Vagina (tissue), 2 donors: ENCODE results near the gene NFYA. TPM values are rescaled to one million over a fixed set of nuclear protein-coding genes. Genes with fewer than 3 reads are reported as not detected.

Experiments used
- DNase-seq, 2 donors: peaks; one replicate each; pipeline ENCODE4 v3.0.0-alpha.2; 2017; ENCODE audit errors: extremely low spot score in 2 of 2
- H3K27ac ChIP-seq: fragments of 200-600 bp; sonication (generic); one replicate; pipeline ENCODE4 v1.5.1; 2019
- H3K27me3 ChIP-seq: fragments of 200-600 bp; sonication (generic); one replicate; pipeline ENCODE4 v1.5.1; 2019
- H3K36me3 ChIP-seq, 2 donors: fragments of 200-600 bp; sonication (generic); one replicate each; pipeline ENCODE4 v1.5.1; 2017 to 2019
- H3K4me1 ChIP-seq: fragments of 200-600 bp; sonication (generic); one replicate; pipeline ENCODE4 v1.5.1; 2019
- H3K4me3 ChIP-seq, 2 donors: fragments of 200-600 bp; sonication (generic); 1 replicate in 1 of 2; 2 replicates in 1 of 2; pipeline ENCODE4 v1.5.1; 2016 to 2019
- H3K9me3 ChIP-seq: fragments of 200-600 bp; sonication (generic); one replicate; pipeline ENCODE4 v1.5.1; 2019
- POLR2A ChIP-seq, 2 donors: fragments of 450-650 bp; IDR thresholded peaks; one replicate each; pipeline ENCODE4 v1.6.1; 2017; ENCODE audit warnings: antibody characterized with exemption in 2 of 2, mild to moderate bottlenecking in 2 of 2, moderate library complexity in 2 of 2
- POLR2AphosphoS5 ChIP-seq, 2 donors: sonication (generic); formaldehyde crosslinking; IDR thresholded peaks; one replicate each; pipeline ENCODE4 v1.9.0; 2017; ENCODE audit warnings: antibody characterized with exemption in 2 of 2, mild to moderate bottlenecking in 2 of 2, low read depth in 1 of 2; ENCODE audit not compliant: insufficient read depth in 1 of 2
- intact Hi-C: fragments of 100-400 bp; cut with DNase I; formaldehyde crosslinking; loops from one replicate; pipeline ENCODE4 v1.15.1; 2023
- total RNA-seq: library from RNA; depleted of rRNA; stranded (reverse); fragments of >200 nt; gene quantifications from one replicate; pipeline ENCODE4 v1.2.3, GENCODE V29; 2016
- TF ChIP-seq, protein P1 (sequence below), 3 experiments: fragments of 450-650 bp in 2 of 3; fragments of 200-600 bp in 1 of 3; sonication (generic) in 1 of 3; IDR thresholded peaks; one replicate each; pipeline ENCODE4 v1.5.1; 2017 to 2019; ENCODE audit warnings: antibody characterized with exemption in 3 of 3, mild to moderate bottlenecking in 2 of 3, moderate library complexity in 2 of 3

NFYA gene
- total RNA-seq, 1 donor from 2014 or later: 22.8 TPM

DNA sequence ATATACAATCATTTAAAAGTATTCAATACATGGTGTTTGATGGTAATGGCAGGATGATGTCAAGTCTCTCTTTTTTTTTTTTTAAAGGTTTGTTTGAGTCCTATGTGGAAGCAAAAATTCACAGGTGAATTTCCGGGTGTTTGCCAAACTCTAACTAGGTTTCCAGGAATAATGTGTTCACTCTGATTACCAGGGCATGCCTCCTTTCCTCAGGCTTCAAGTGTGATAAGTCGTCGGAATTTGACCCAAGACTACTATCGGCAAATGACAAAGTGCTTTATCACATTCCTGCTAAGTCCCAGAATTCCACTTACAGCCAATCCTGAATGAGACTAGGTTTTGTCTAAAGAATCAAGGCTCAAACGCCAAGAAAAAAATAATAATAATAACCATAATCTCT lies 7.9 kb upstream of the NFYA start:
- Histone ChIP-seq H3K36me3 (peaks cover 0 to 12% of the 10 kb centered on the region in 2 donors), H3K9me3 (no peaks in the 10 kb centered on the region), H3K27ac (no peak overlapping the region), H3K27me3 (no peaks in the 10 kb centered on the region), H3K4me3 (no peak overlapping the region), H3K4me1 (peaks cover 9% of the 10 kb centered on the region)
- intact Hi-C loops: no loop called here
- TF ChIP-seq POLR2AphosphoS5 (IDR thresholded peaks at IDR 0.05; ENCODE audit: insufficient read depth in 1 of 2, low read depth in 1 of 2) (no peak), POLR2A (IDR thresholded peaks at IDR 0.05) (no peak)
- TF ChIP-seq, protein P1, sequence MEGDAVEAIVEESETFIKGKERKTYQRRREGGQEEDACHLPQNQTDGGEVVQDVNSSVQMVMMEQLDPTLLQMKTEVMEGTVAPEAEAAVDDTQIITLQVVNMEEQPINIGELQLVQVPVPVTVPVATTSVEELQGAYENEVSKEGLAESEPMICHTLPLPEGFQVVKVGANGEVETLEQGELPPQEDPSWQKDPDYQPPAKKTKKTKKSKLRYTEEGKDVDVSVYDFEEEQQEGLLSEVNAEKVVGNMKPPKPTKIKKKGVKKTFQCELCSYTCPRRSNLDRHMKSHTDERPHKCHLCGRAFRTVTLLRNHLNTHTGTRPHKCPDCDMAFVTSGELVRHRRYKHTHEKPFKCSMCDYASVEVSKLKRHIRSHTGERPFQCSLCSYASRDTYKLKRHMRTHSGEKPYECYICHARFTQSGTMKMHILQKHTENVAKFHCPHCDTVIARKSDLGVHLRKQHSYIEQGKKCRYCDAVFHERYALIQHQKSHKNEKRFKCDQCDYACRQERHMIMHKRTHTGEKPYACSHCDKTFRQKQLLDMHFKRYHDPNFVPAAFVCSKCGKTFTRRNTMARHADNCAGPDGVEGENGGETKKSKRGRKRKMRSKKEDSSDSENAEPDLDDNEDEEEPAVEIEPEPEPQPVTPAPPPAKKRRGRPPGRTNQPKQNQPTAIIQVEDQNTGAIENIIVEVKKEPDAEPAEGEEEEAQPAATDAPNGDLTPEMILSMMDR (IDR thresholded peaks at IDR 0.05): no peak
- DNase-seq: no peak

DNA sequence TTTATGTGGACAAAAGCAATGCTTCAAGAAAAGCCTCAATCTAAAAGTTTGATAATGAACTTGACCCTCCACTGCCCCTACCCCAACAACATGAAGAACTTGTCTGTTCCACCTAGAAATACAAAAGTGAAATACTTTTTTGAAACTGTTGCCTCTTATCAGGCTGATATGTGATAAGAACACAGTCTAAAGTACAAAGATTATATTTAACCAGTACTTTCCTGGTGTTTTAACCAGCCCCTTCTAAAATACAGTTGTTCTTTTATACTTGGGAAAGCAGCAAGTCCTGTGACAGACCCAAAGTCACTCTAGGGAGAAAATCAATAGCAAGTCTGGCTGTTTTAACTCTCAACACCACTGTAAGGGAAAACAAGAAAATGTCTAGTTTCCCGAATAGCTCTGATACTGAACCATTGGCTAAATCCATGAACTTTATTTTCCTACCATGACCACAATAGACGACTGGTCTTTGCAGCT lies 7.2 kb upstream of the NFYA start:
- Histone ChIP-seq H3K36me3 (peaks cover 0 to 12% of the 10 kb centered on the region in 2 donors), H3K4me3 (no peak overlapping the region), H3K9me3 (no peaks in the 10 kb centered on the region), H3K27ac (no peak overlapping the region), H3K27me3 (no peaks in the 10 kb centered on the region), H3K4me1 (peaks cover 10% of the 10 kb centered on the region)
- no peak for DNase-seq
- intact Hi-C loops: no loop called here
- TF ChIP-seq POLR2A (IDR thresholded peaks at IDR 0.05) (no peak), POLR2AphosphoS5 (IDR thresholded peaks at IDR 0.05; ENCODE audit: insufficient read depth in 1 of 2, low read depth in 1 of 2) (no peak)
- TF ChIP-seq, protein P1 (IDR thresholded peaks at IDR 0.05): no peak

DNA sequence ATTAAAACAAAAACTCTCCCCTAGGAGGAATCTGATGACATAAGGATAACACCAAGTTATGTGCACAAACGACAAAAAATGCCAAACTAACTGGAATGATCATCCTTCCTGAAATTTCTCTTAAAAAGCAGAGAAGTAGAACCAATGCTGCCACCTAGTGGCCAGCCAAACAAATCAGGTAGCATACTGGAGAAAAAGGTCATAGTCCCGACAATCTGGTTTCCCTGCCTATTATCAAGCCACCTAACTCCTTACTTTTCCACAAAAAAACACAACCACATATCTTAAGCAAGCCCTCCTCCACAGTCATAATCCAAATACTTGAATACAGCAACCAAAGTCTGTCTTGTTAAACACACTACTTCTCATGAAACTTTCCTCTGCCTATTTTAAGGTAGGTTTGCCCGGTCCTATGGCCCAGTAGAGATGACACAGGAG lies 5.9 kb upstream of the NFYA start:
- intact Hi-C loops: no loop called here
- no peak for DNase-seq

DNA sequence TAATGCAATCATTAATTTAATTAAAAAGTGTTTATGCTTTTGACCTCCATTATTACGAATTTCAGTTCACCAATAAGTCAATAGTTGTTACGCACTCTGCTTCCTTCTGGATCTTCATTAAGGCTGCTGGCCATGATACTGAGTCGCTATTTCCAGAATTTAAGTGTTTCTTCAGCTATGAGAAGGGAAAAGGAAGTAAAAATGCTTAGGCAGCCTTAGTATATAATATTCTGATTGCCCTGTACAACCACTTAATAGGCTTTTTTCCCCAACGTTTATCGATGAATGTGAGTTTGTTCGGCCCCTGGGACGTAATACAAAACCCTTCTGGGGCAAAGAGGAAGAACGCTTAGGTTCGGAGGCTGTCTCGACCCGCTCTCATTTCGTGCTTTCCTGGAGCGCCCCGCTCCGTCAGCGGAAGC lies 1.3 kb upstream of the NFYA start:
- TF ChIP-seq POLR2A (IDR thresholded peaks at IDR 0.05) (peak in 1 of 2 donors; percentile 46), POLR2AphosphoS5 (IDR thresholded peaks at IDR 0.05; ENCODE audit: insufficient read depth in 1 of 2, low read depth in 1 of 2) (no peak)
- Histone ChIP-seq H3K9me3 (no peaks in the 10 kb centered on the region), H3K36me3 (no peaks in the 10 kb centered on the region), H3K27ac (peak overlapping the region; percentile 99), H3K4me3 (peak overlapping the region; percentile 91 to 96), H3K4me1 (peaks cover 36% of the 10 kb centered on the region), H3K27me3 (no peaks in the 10 kb centered on the region)
- intact Hi-C loops: no loop called here
- DNase-seq: no peak

More for the DNA sequence above, 5.9 kb upstream of the NFYA start:
- no peaks in the 10 kb centered on the region for H3K9me3 ChIP-seq
- H3K27ac ChIP-seq: no peak overlapping the region
- TF ChIP-seq POLR2AphosphoS5 (IDR thresholded peaks at IDR 0.05; ENCODE audit: insufficient read depth in 1 of 2, low read depth in 1 of 2) (peak in 1 of 2 donors; percentile 53), POLR2A (IDR thresholded peaks at IDR 0.05) (no peak)
- TF ChIP-seq, protein P1 (IDR thresholded peaks at IDR 0.05): peak; percentile 47 to 58 (median 57)
- H3K4me3 ChIP-seq: no peak overlapping the region
- H3K27me3 ChIP-seq: no peaks in the 10 kb centered on the region
- H3K4me1 ChIP-seq: peaks cover 10% of the 10 kb centered on the region
- H3K36me3 ChIP-seq: peaks cover 0 to 7% of the 10 kb centered on the region in 2 donors

DNA sequence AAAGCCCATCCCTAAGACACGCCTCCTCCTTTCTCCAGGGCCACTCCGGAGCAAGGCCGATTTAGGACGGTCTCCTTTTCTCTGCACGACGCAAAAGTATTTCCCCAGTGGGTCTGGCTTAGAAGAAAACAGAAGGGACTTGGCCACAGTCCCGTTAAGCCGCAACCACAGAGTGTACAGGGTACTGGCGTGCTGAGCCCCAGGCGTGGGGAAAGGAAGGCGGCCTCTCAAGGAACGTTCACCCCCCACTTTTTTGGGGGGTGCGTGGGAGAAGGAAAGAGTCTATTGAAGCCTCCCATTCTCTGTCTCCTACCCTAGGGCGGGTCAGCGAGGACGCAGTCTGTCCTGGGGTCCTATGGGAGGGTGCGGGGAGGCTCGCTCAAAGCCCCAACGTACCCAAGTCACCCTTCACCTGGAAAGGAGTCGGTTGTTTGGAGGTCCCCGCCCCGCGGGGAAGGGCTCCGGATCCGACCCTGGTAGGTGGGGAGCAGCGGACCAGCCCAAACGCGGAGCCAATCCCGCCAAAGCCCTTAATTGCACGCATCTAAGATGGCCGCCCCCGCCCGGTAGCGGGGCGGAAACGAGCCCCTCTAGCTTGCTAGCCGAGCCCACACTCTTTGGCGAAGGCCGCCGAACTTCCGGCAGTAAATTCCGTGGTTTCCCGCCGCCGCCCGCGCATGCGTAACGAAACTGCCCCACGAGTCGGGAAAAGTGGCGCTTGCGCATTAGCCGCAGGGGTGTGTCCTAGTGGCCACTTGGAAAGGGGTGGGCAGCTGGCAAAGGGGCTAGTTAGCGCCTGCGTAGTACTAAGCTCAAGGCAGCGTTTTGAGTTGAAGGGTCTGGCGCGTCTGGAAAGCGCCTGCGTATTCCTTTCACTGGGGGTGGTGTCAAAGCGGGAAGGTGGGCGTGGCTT lies 595 bp upstream of the NFYA start, which contains the start of gene OARD1:
Gene OARD1, minus strand, starts transcription at position 434 of the 913 bp plus-strand sequence. CDS start 722 bp downstream, outside the sequence.
- TF ChIP-seq POLR2AphosphoS5 (IDR thresholded peaks at IDR 0.05; ENCODE audit: insufficient read depth in 1 of 2, low read depth in 1 of 2): peak; percentile 91 to 98
- TF ChIP-seq POLR2A (IDR thresholded peaks at IDR 0.05): peak in 1 of 2 donors; percentile 82
- TF ChIP-seq, protein P1 (IDR thresholded peaks at IDR 0.05): no peak
- peak; percentile 98 to 100 for DNase-seq
- Histone ChIP-seq H3K27ac (peak within 1 kb of the TSS; percentile 99), H3K9me3 (no peaks in the 10 kb centered on the region), H3K4me3 (peak within 1 kb of the TSS; percentile 91 to 96), H3K36me3 (no peaks in the 10 kb centered on the region), H3K27me3 (no peaks in the 10 kb centered on the region), H3K4me1 (peaks cover 37% of the 10 kb centered on the region)
- intact Hi-C loops: no loop called here
